ENCODE results near the gene CALCA.
"Not testable (repeated sequence)": the region's sequence is repeated elsewhere in the genome, so short reads cannot be mapped to it uniquely, and the experiment has no call there.

CALCA gene, protein sequence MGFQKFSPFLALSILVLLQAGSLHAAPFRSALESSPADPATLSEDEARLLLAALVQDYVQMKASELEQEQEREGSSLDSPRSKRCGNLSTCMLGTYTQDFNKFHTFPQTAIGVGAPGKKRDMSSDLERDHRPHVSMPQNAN

DNA sequence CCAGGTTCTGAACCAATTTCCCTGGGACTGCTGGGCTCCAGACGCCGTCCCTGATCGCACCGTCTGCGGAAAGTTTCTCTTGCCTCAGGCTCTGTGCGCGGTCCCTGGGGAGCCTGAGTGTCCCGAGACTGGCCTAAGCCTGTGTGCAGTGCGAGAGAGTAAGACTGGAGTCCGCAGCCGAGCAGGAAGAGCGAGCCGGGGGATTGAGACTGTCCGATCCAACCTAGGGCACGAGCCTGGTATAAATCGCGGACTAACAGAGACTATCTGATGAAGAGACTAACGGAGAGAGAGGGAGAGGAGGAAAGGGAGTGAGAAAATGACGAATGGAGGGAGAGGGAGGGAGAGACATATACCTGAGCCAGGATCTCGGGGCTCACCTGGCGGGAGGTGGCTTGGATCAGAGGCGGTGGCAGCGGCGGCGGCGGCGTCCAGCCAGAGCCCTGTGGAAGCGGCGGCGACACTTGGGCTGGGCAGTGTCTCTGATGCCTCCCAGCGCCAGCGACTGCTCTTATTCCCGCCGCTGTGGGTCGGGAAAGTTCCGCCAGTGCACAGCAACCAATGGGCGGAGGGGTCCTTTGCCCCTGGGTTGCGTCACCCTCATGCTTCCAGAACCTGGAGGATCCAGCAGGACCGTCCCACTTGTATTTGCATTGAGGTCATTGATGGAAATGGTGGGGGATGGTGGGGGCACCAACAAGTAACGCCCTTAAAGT, at the start of gene CALCA:
TSS of gene CALCA (minus strand) at position 487 of the 716 bp plus-strand sequence. CDS start 1,159 bp downstream, outside the sequence.
- DNase-seq: no peak

DNA sequence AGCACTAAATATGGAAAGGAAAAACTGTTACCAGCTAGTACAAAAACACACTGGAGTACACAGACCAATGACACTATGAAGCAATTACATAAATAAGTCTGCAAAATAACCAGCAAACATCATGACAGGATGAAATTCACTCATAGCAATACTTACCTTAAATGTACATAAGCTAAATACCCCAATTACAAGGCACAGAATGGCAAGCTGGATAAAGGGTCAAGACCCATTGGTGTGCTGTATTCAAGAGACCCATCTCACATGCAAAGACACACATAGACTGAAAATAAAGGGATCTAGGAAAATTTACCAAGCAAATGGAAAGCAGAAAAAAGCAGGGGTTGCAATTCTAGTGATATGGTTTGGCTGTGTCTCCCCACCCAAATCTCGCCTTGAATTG, 44.0 kb upstream of the CALCA start:
- DNase-seq: no peak

DNA sequence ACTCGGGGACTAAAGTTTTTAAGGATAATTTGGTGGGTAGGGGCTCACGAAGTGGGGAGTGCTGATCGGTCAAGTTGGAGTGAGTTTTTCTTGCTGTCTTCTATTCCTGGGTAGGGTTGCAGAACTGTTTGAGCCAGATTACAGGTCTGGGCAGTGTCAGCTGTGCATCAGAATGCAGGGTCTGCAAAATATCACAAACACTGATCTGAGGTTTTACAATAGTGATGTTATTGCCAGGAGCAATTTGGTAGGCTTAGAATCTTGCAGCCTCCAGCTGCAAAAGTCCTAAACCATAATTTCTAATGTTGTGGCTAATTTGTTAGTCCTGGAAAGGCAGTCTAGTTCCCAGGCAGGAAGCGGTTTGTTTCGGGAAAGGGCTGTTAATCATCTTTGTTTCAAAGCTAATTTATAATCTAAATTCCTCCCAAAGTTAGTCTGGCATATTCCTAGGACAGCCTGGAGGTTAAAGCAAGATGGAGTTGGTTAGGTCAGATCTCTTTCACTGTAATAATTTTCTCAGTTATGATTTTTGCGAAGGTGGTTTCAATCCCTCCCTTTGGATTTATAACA, 39.7 kb upstream of the CALCA start:
- no peak for DNase-seq

DNA sequence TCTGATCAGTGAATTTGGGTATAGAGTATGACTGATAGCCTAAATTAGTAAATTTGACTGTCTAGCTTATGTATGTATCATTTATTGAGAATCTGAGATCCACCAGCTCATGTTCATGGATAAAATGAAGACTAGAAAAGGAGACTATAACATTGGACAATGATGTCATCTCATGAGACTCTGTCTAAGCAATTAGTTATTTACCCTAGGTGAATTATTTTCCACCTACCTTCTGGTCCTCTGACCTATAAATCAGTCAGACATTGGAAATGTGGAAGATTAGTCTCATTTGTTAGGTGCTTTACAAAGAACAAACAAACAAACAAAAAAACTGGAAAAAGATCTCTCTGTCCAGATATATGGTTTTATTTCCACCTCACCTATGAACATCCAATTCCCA, 38.7 kb upstream of the CALCA start:
- no peak for DNase-seq

DNA sequence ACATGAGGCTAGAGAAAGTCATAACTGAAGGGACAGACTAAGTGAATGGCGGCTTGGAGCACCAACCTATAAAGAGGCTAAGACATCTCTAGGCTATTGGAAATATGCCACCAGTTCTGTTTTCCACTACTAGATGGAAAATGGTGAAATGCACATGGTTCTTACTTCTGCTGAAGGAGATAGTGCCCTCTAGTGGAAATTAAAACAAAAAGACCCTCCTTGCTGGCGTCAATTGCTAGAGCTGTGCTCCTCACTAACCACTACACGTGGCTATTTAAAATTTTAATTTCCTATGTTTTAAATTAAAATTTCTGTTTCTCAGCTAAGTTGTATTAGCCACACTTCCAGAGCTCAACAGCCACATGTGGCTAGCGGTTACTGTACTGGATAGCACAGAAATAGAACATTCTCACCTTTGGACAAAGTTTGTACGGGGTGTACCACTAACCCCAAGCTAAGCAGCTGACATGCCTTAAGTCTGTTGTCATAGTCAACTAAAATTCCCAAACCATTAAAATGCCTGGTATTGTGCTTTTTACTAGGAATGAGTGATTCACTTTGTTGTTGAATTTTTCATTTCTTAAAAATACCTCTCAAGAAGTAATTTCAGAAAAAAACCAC, 34.1 kb upstream of the CALCA start:
- peak; percentile 4 for DNase-seq

DNA sequence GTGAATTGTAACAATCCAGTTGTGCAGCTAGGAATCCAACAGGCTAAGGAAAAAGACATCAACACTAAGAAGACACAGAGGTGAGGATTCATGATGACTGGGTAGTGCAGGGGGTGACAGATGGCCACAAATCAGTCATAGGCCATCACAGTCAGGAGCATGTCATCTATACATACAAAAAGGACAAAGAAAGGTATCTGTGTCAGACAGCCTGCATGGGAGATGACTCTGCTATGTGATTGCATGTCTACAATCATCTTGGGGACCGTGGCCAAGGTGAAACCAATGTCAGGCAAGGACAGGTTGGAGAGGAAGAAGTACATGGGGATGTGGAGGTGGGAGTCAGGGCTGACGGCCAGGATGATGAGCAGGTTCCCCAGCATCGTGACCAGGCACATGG, 16.0 kb upstream of the CALCA start:
- DNase-seq: not testable (repeated sequence)

DNA sequence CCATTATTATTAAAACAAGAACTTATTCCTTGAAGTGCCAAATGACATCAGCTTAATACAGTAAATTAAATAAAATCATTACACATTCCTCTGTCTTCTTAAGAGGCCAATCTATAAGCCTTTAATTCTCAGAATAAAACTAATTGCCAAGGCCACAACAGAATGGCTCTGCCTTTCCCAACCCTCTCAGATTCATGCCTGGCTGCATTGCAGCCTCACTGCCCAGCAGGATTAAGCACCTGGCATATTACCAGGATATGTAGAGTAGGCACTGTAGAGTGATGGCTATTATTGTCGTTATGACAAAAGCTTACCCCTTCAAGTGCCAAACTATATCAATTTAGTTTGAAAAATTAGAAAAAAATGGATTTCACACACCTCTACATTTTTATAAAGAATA, 9.4 kb upstream of the CALCA start:
- no peak for DNase-seq

DNA sequence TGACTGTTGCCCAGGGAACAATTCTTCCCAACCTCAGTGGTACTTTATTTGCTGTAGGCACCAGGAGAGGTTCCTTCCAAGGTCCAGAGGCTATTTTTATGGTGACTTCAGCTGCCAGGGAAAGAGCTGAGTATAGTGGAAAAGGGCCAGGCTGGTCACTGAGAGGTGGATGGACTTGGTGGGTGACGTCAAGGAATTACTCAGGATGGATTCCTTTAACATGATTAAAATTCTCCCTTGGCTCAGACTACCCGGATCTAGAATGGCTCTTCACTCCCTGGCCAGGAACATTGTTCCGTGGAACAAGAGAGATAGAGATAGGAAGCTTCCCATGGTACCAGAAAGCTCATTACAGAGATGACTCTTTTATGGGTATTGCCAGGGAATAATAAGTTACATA, 8.7 kb upstream of the CALCA start:
- no peak for DNase-seq

DNA sequence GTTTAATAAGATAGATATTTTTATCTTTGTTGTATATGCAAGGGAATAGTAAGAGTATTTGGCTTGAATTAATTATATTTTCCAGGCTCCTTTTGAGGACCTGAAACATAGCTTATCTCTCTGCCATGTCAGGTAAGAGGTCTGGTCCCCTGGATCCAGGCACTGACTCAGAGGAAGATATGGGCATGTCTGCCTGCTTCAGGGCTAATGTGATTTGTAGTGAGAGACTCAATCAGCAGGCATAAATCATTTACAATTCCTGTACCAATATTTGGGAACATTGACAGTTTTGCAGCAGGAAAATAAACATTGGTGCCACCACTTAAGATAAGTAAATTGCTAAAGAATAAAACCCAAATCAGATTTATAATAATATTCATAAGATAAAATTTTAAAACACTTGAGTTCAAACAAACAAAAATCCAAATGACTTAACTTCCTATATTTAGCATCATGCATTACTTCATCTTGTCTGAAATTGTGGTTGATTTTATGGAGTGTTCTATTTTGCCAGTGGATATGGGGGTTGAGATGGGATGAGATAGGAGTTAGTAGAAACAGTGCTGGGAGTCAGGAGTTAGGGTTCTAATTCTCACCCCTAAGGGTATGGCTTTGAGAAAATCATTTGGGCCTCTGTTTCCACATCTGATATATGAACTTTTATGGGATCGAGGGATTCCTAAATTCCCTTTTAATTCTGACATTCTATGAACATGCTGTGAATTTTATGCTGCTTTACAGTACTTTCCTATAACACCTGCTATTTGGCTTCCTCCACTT, 5.1 kb upstream of the CALCA start:
- DNase-seq: no peak

DNA sequence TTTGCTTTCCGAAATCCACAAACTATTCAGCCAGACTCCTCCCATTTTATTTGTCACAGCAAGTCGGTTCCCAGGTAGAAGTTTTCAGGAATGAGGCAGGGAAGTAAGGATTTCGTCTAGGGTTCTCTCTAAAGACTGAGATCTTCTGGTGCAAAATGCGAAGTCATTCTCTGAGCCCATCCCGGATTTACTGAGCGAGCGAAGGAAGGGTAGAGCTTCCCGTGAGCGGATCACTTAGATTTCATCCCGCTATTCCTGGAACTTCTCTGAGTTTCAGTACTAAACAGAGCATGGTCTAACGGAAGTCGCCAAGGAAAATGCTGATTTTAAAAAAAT, 3.1 kb upstream of the CALCA start:
- no peak for DNase-seq

DNA sequence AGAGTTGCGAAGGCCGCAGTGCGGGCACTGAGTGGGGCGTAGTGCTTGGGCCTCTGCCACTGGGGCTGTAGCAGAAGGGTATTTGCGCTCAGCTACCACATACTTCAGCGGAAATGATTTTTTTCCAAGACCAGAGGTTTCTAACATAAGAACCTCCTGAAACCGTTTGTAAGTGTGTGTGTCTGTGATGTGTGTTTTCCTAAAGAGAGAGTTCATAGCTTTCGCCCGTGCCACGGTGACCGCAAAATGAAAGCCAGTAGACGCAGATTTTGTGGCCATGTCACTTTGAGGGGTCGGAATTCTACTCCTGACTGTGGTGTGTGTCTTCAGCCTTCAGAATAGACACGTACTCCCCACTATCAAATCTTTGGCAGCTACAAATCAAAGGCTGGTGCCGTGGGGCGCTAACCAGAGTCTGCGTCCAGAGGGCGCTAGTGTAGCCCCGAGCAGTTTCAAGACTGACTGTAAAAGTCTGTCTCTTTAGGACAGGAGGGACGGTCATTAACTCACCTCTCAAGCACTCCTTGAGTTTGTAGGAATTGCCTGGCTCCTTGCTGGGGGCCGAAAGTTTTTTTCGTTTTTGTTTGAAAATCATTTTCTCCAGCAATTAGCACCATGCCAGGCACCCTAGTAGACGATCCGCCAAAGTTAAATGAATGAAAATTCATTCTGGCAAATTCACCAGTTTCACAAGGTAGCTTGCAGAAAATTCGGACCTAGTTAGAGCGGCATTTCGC, 2.5 kb upstream of the CALCA start:
- peak; percentile 75 for DNase-seq

DNA sequence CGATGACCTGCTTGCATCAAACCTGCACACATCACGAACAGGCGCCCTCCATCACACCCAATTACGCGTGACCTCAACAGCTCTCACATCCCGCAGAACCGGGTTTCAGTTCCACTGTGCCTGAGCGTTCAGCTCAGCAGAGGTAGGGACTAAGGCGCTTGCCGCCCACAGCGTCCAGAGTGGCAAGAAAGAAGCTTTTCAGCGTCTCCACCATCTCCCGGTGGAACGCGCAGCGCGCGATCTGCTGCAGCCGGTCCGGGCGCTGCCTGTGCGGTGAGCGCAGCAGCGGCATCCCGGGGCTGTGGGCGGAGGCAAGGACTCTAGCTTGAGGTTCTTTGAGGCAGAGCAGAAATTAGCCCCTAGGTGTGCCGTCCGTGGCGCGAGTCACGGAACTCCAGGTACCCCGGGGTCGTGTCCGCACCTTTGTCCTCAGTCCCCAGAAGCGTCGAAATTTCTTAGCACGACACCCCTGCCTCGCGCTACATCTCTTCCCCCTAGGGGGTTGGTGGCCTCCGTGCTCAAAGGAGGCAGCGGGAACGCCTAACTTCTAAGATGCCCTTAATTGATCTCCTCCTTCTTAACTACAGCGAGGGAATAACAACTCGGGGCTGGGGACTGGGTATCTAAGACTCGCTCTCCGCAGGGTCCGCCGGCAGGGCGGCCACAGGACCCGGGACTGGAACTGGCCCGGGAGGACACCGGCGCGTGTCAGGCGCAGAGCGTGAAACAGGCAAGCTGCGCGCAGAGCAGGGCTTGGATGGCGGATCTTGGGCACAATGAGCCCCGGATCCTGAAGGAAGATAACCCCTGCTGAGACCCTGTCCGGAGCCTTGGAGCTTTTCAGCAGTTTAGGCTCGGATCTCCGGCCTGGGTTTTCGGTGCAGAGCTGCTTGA, 1.7 kb upstream of the CALCA start:
- peak; percentile 62 for DNase-seq

DNA sequence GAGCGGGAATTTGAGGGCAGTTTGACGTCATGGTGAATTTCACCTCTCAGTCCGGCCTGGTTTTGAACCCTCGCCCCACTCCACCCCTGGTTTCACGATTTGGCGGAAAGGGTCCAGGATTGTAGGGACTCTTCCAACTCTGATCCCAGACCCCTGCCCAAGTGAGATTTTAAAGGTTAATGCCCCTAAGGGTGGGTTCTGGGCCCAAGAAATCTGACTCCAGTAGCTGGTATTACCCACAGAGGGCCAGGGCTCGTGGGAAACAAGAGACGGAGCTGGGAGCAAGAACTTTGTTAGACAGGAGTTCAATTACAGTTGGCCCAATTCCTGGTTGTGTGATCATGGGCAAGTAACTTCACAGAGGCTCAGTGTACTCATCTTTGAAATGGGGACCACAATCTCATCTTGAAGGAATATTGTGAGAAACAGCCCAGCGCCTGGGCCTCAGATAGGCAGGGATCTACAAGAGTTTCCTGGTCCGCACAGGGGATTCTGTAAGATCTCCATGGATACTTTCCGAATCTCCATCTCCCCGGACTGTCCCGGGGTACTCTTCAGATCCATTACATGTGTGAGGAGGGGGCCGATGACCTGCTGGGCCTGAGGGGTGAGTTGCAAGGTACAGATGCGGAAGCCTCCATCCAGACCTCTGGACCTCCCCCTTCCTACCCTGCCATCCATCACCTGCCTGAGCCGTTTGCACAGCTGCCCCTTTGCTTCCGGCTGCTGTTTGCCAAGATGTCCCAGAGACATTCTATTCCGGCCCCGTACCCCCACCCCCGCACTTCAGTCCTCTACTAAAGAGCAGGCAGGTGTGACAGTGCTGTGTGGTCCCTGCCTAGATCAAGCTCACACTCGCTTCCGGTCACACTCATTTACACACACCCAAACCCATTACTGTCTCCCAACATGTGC, 687 bp upstream of the CALCA start:
- DNase-seq: no peak

DNA sequence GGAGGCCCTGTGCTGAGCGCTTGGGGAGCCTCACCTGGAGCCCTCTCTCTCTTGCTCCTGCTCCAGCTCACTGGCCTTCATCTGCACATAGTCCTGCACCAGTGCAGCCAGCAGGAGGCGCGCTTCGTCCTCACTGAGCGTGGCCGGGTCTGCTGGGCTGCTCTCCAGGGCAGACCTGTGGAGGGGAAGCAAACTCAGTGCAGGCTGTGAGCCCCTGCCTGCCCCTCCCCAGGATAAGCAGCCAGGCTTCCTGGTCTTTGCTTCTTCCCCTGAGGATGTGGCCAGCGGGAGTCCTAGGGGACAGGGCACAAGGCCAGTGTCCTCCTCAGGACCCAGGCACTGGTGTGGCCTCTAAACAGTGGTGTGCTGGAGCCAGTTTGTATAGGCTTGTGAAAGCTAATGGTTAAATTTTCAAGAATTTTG, 2.2 kb downstream of the CALCA start:
- peak; percentile 84 for DNase-seq

DNA sequence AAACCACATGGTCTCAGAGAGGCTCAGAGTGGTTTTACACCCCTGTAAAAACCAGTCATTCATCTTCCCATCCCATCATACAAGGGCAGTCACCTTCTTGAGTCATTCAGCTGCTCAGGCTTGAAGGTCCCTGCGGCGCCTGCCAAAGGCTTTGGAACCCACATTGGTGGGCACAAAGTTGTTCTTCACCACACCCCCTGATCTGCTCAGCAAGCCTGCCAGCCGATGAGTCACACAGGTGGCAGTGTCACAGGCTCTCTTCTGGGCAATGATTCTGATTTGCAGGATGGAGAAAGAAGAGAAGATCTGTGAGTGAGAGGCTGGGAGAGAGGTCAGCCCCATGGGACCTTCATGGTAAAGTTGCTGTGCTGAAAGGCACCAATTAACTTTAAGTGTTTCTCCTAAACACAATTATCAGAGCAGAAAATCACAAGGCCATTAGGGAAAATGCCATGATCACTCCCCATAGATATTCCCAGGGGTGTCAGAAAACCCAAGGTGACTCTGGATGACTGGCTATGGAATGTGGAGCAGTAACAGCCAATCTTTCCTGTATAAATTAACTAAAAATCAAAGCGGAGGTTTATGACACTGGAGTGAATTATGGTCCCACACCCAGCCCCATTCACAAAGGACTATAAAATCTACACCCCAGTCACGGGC, 4.4 kb downstream of the CALCA start:
- DNase-seq: no peak

DNA sequence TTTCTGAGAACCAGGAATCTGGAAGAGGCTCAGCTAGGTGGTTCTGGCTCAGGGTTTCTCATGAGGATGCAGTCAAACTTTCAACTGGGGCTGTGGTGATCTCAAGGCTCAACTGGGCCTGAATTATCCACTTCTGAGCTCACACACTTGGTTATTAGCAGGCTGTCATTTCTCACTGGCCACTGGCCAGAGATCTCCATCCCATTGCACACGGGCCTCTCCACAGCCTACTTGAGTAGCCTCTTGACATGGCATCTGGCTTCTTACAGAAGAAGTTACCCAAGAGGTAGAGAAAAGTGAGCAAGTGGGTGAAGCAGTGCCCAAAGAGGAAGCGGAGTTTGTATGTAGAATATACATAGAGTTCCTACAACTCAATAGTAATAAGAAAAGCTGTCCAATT, 16.0 kb downstream of the CALCA start:
- no peak for DNase-seq

DNA sequence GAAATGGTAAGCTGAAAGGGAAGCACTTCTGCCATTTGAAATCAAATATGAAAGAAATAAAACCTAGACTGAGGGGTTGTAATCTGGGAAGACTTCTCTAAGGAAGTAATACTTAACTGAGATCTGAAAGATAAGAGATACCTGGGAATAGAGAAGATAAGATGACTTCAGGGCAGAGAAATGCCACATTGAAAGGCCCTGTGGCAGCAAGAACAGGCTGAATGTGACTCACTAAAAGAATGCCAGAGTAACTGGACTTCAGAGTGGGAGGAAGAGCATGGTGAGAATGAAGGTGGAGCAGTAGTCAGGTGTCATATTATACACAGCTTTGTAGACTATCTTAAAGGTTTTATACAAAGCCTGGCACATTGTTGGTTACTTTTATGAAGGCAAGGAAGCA, 17.6 kb downstream of the CALCA start:
- DNase-seq: no peak

DNA sequence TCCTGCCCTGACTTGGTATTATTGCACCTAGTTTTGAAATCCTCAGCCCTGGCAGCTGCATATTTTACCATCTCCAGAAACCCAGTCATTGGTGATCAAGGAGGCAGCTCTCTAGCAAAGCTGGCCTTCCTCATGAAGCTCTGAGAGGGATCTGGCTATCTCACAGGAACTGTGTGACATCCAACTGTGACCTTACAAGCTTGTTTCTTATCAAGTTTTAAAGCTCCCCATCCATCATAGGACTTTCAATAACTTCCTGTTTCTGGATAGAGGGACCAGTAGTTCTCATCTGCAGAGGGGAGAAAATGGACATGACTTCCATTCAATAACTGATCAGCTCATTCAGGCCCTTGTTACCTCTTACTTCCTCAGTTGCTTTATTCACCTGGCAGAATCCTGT, 18.2 kb downstream of the CALCA start:
- no peak for DNase-seq

DNA sequence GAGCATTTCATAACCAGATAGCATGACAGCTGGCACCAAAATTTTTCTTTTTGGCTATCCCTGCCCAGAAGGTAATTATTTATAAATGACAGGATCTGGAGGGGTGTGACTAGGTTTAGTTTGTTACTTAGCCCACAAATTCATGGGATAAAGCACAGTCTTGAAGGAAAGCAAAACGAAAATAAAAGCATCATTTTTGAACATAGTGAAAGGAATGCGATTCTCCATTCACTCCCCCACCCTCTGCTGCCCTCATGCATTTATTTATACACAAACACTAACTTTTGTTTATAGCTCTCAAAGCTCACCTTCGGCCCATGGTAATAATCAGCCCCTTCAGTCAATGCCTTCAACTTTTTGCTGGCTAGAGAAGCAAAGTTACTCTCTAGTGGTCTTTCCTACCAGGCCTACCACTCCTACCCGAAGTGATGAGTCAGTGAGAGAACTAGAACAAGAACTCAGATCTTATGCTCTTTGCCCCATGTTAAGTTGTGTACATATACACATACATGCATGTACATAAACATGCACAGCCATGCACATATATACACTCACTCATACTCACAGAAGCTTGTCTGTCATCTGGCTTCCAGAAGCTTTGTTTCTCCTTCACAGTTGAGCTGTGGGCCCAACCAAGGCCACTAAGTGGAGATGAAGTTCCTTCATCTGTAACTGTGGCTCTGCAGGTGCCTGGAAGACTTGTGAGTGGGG, 22.6 kb downstream of the CALCA start:
- no peak for DNase-seq

Measured in stimulated activated CD4-positive, alpha-beta T cell treated with anti-CD3 and anti-CD28 coated beads, Interleukin-15, amount 100 ng/mL, for 24 hours (primary cell).